ENCODE results near the gene REPS1.
"Not testable (repeated sequence)": the region's sequence is repeated elsewhere in the genome, so short reads cannot be mapped to it uniquely, and the experiment has no call there.

Gene REPS1

DNA sequence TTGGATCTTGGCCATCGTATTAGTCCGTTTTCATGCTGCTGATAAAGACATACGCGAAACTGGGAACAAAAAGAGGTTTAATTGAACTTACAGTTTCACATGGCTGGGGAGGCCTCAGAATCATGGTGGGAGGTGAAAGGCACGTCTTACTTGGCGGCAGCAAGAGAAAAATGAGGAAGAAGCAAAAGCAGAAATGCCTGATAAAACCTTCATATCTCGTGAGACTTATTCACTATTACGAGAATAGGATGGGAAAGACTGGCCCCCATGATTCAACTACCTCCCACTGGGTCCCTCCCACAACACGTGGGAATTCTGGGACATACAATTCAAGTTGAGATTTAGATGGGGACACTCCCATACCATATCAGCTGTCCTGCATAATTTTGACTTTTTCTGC, 20.1 kb upstream of the REPS1 start:
- in situ Hi-C loops (cut with HindIII; ENCODE audit: low sequenced_read_pairs) = loop anchor here (25.0 kb wide), 1 partner anchor 196 kb away; no protein-coding TSS in a partner anchor

DNA sequence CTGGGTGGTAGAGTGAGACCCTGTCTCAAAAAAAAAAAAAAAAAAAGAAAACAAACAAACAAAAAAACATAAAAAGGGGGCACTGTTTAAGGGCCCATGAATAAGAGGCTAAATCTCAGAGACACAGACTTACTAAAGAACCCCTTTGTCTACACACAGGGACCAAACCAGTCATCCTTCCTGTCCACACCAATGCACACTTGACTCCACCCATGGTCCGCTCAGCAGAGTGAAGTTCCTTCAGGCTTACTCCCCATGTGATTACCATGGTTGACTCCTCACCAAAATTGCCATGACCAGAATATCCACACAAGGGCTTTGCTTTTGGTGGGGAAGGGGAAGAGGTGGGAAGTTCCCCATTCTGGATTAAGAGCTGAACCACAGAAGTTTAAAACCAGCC, 19.4 kb upstream of the REPS1 start:
- in situ Hi-C loops (cut with HindIII; ENCODE audit: low sequenced_read_pairs) = loop anchor here (25.0 kb wide), 1 partner anchor 195 kb away; no protein-coding TSS in a partner anchor

- in situ Hi-C loops (cut with HindIII; ENCODE audit: low sequenced_read_pairs) = loop anchor here (25.0 kb wide), 1 partner anchor 194 kb away; no protein-coding TSS in a partner anchor
Observed at GRCh38 chr6:139006477-139006876, 18.4 kb upstream of the REPS1 start.

- in situ Hi-C loops (cut with HindIII; ENCODE audit: low sequenced_read_pairs) = loop anchor here (25.0 kb wide), 1 partner anchor 191 kb away; no protein-coding TSS in a partner anchor
Observed at GRCh38 chr6:139003751-139004150, 15.7 kb upstream of the REPS1 start.

DNA sequence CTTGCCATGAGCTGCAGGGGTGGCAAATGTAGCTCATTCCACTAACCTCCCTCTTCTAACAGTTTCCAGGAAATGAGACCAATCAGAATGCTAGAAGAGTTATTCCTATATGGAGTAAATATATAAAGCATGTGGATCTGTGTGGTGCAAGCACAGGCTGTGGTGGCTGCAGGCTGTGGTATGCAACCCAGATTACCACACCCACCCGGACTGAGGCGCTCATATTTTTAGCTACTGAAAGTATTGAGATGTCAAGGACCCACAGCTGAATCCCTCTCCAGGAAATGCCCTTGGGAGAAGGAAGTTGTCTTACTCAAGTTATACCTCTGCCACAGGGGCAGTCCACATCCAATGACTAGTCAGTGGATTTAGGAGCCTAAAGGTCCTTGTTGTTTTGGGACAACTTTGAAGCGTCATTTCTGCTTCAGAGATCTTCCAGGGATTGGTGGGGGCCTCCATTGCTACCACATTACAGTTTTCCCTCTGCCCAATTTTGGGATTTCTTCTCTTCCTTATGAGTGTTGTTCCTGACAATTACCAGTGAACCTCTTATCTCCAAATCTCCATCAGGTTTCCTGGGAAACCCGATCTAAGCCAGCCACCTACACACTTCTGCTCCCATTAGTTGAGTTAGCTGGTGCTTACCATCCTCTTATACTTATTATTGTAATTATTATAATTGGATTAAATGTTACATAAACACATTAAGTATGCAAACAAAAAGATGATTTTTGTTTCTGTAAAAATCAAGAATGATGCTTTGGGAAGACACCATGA, 12.1 kb upstream of the REPS1 start:
- in situ Hi-C loops (cut with HindIII; ENCODE audit: low sequenced_read_pairs) = loop anchor here (25.0 kb wide), 1 partner anchor 188 kb away; no protein-coding TSS in a partner anchor

DNA sequence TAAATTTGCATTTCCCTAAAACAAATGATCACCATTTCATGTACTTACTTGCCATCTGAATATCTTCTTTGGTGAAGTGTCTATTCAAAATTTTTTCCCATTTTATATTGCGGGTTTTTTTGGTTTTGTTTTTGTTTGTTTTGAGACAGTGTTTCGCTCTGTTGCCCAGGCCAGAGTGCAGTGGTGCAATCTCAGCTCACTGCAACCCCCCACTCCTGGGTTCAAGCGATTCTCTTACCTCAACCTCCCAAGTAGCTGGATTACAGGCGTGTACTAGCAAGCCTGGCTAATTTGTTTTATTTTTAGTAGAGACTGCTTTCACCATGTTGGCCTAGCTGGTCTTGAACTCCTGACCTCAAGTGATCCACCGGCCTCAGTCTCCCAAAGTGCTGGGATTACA, 9.1 kb upstream of the REPS1 start:
- in situ Hi-C loops (cut with HindIII; ENCODE audit: low sequenced_read_pairs) = no loop called here

GRCh38 chr6:138996524-138996923, 8.5 kb upstream of the REPS1 start:
- in situ Hi-C loops (cut with HindIII; ENCODE audit: low sequenced_read_pairs) = no loop called here

GRCh38 chr6:138993410-138993809, 5.4 kb upstream of the REPS1 start:
- in situ Hi-C loops (cut with HindIII; ENCODE audit: low sequenced_read_pairs) = not testable (repeated sequence)

GRCh38 chr6:138992965-138993364, 4.9 kb upstream of the REPS1 start:
- in situ Hi-C loops (cut with HindIII; ENCODE audit: low sequenced_read_pairs) = not testable (repeated sequence)

DNA sequence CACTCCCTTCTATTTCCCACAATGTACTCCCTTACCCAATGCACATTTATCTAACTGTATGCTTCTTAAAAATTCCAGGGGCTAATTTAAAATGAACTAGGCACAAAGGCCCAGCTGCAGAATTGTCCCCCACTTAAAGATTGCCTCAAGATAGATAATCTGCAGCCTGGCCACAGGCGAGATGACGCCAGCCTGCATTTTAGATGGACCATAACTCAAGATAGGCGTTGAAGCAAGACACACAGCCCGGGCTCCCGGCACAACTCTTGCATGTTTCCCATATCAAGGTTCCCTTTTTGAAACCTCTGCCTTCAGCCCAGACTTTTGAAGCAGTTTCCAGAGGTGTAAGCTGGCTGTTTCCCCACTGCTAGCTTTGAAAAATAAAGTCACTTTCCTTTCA, 3.2 kb upstream of the REPS1 start:
- in situ Hi-C loops (cut with HindIII; ENCODE audit: low sequenced_read_pairs) = no loop called here

DNA sequence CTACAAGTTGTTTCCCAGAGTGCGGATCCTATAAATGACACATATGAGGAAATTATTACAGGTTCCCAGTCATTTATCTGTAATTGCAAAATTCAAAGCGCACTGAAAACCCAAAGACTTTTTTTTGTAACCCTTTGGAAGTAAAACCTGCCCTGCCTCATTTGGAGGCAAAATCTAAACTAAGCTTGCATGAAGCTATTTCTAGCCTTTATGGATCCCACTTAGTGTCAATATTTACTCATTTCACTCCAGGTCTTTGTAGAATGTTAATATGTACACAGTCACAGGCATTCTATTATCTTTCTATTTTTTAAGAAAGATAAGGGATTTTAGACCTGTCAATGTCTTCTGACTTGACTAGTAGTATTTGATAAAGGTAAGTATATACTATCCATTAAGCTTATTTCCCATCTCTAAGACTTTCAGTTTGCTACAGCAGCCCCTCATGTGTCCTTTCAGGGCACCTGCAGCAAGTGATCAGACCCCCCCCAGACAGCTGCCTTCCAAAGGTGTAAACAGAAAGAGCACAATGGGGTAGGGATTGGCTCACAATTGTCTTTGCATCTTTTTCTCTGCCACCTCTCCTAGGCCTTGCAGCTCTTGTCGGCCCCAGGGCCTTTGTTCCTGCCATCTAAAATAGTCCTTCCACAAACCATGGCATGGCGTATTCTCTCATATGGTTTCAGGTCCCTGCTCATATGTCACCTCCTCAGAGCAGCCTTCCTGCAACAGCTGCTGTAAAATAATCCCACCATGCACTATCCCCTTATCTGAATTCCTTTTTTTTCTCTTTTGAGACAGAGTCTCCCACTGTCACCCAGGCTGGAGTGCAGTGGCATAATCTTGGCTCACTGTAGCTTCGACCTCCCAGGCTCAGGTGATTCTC, 1.3 kb upstream of the REPS1 start:
- in situ Hi-C loops (cut with HindIII; ENCODE audit: low sequenced_read_pairs) = loop anchor here (5.0 kb wide), 1 partner anchor 43 kb away; no protein-coding TSS in a partner anchor

- in situ Hi-C loops (cut with HindIII; ENCODE audit: low sequenced_read_pairs) = loop anchor here (5.0 kb wide), 1 partner anchor 44 kb away; no protein-coding TSS in a partner anchor
Observed at GRCh38 chr6:138988469-138988834, 399 bp upstream of the REPS1 start.

DNA sequence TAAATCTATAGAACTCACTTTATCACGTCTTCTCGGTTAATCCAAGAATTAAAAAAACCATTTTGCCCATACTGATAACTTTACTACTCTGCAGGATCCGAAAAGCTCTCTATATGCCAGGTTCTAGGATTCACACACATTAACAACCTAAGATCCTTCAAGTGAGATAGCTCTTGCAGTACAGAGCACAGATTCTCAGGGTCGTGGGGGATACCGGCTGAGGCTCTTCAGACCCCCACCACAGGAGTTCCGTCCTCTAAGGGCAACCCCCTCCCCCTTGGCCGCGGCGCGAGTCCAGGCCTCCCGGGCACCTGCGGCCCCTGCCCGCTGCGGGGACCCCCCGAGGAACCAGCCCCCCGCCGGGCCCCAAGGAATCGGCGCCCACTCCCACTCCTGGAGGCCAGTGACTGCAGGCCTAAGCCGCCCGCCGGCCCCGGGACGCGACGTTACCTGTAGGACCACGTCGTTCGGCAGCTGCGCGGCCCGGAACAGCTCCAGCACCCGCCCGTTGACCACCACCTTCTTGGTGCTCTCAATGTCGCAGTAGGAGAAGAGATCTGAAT, 892 bp downstream of the REPS1 start:
- in situ Hi-C loops (cut with HindIII; ENCODE audit: low sequenced_read_pairs) = loop anchor here (5.0 kb wide), 1 partner anchor 45 kb away; no protein-coding TSS in a partner anchor

DNA sequence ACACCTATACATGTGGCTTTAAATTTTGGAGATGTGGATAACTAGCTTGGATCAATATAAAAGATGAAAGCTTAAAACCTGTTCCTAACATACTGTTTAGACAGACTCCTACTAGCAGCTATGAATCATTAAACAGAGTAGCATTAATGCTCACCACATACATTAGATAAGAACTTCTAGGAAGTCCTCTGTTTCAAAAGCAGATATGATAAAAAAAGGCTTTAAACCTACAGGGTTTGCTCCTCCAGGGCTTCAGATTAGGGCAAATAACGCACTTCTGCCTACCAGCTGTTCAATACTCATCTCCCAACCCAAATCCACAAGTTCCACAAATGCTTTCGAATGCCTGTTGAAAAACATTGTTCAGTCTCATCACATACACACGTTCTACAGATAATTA, 1.5 kb downstream of the REPS1 start:
- in situ Hi-C loops (cut with HindIII; ENCODE audit: low sequenced_read_pairs) = loop anchor here (5.0 kb wide), 1 partner anchor 46 kb away; no protein-coding TSS in a partner anchor

DNA sequence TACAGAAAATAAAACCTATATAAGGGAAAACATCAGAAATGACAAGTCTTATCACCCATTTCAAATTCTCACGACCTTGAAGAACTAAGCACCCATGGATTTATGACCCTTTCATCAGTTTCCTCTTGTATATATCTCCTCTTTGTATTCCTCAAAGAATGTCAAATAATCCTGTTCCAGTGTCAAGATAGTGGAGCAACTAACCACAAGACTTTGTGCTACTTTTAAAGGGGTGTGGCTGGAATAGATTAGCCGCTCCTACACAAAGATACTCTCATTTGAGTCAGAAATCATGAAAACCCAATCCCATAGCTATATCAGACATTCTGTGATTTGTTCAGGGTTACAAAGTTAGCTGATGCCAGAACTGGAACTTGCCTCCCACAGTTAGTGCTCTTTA, 6.6 kb downstream of the REPS1 start:
- in situ Hi-C loops (cut with HindIII; ENCODE audit: low sequenced_read_pairs) = no loop called here

DNA sequence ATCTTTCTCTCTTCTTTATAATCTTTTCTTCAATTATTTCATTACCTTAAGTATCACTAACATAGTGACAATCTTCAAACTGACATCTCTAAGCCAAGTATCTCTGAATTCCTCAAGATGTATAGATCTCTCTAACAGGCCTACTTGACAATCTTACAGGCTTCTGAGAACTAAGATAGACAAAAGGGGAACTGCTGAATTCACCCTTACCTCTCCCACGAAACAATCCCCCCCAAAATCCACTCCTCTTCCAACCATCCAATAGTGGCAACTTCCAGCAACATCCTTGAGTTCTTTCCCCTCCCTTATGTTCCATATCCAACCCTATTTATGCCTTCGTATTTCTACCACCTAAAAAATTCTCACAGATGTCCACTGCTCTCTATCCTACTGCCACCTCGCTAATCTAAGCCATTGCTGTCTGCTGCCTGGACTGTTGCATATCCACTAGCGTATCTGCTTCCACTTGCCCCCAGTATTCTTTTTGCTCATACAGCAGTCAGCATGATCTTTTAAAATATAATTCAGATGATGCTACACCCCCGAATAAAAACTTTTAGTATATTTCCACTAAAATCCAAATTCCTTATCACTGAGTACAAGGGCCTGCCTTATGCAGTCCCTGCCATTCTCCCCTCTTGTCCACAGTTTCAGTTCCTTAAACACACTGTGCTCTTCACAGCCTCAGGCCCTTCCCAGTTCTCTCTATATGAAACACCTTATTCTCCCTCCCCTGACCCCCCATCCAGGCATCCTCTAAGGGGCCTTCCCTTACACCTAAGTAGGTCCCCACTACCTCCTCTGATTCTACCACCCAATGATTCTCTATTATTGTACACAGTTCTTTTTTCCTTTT, 8.0 kb downstream of the REPS1 start:
- in situ Hi-C loops (cut with HindIII; ENCODE audit: low sequenced_read_pairs) = no loop called here

DNA sequence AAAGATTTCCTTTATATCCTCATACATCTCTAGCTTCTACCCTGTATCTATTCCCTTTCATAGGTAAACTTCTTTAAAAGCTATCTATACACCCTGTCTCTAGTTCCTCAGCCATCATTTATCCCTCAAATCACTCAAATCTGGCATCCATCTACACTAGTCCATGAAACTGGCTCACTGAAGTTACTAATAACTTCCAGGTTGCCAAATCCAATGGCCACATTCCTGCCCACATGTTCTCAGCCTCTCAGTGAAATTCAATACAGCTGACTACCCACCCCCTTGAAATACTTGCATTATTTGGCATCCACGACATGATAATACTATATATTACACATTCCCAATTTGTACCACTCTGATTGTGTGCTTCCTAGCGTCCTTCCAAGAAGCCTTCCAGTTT, 8.7 kb downstream of the REPS1 start:
- in situ Hi-C loops (cut with HindIII; ENCODE audit: low sequenced_read_pairs) = no loop called here

- in situ Hi-C loops (cut with HindIII; ENCODE audit: low sequenced_read_pairs) = no loop called here
Observed at GRCh38 chr6:138978229-138978628, 9.8 kb downstream of the REPS1 start.

DNA sequence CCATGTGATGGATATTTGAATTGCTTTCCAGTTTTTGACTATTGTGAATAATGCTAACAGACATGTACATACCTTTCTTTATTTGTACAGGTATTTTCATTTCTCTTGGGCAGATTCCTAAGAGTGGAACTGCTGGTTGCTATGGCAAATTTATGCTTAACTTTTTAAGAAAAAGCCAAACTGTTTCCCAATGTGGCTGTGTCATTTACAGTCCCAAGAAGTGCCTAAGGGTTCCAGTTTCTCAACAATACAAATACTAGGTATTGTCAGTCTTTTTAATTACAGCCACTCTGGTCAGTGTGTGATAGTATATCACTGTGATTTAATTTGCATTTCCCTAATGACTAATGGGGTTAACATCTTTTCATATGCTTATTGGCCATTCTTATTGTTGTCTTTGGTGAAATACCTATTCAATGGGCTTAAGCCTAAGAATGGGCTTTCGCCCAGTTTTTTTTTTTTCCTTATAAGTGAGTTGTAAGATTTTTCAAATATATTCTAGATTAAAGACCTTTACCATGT, 10.3 kb downstream of the REPS1 start:
- in situ Hi-C loops (cut with HindIII; ENCODE audit: low sequenced_read_pairs) = no loop called here

DNA sequence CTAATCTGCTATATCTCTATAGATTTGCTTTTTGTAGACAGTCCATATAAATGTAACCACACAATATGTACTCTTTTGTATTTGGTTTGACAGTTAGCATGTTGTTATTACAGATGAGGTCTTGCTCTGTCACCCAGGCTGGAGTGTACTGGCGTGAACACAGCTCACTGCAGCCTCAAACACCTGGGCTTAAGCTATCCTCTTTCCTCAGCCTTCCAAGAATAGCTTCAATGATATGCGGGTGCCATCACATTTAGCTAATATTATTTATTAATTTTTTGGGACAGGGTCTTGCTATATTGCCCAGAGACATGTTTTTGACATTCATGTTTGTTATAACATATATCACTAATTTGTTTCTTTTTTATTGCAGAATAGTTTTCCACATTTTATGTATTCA, 10.8 kb downstream of the REPS1 start:
- in situ Hi-C loops (cut with HindIII; ENCODE audit: low sequenced_read_pairs) = no loop called here
